Right lobe of liver (tissue), 4 donors: ENCODE measurements around the gene DZANK1.

Source experiments
- POLR2A ChIP-seq: fragments of 450-650 bp; IDR thresholded peaks from one replicate; pipeline ENCODE4 v1.6.1; 2017; ENCODE audit warnings: antibody characterized with exemption, mild to moderate bottlenecking
- TF ChIP-seq, protein P1 (sequence below), 4 donors: fragments of 200-600 bp in 3 of 4; fragments of 450-650 bp in 1 of 4; IDR thresholded peaks; one replicate each; pipeline versions ENCODE4 v1.5.1 to v1.8.0; 2016 to 2022; ENCODE audit warnings: antibody characterized with exemption in 4 of 4, mild to moderate bottlenecking in 2 of 4
- donor health status: DM: no; HTN: no; CAD: no.
- donor health status: DM: no; HTN: no; CAD: no.
- donor health status: DM: no; HTN: yes; CAD: no.

DNA sequence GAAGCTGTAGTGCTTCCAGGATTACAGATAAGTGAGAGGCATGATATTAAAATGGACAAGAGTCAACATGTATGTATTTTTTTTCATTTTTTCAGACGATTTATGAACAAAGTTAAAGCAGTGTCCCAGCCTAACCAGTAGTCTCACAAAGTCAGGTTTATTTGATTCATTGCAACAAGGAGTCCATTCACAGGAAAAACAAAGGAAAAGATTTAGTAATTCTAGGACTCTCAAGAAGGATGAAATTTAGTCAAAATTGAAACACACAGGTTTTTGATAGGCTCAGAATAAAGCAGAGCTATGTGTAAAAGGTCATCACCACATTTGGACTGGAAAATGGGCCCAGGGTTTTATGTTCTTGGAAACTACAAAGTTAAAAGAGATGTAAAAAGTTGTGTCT, 94.5 kb downstream of the DZANK1 start:
- TF ChIP-seq, protein P1, sequence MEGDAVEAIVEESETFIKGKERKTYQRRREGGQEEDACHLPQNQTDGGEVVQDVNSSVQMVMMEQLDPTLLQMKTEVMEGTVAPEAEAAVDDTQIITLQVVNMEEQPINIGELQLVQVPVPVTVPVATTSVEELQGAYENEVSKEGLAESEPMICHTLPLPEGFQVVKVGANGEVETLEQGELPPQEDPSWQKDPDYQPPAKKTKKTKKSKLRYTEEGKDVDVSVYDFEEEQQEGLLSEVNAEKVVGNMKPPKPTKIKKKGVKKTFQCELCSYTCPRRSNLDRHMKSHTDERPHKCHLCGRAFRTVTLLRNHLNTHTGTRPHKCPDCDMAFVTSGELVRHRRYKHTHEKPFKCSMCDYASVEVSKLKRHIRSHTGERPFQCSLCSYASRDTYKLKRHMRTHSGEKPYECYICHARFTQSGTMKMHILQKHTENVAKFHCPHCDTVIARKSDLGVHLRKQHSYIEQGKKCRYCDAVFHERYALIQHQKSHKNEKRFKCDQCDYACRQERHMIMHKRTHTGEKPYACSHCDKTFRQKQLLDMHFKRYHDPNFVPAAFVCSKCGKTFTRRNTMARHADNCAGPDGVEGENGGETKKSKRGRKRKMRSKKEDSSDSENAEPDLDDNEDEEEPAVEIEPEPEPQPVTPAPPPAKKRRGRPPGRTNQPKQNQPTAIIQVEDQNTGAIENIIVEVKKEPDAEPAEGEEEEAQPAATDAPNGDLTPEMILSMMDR (IDR thresholded peaks at IDR 0.05): no peak
- no peak for TF ChIP-seq POLR2A
